ENCODE results near the gene HLA-DMA. TPM values are rescaled to one million over a fixed set of nuclear protein-coding genes. Genes with fewer than 3 reads are reported as not detected.

Gene HLA-DMA
- total and polyA plus RNA-seq, 2 of the 13 experiments (the other 11 are each of a cell fraction or from before 2014, with no cell fraction given) = 0.70 to 0.71 TPM

- TF ChIP-seq ARID3A (IDR thresholded peaks at IDR 0.05; ENCODE audit: low read depth, low read length) (no peak), MZF1 (CRISPR knock-in tag; IDR thresholded peaks at IDR 0.05; ENCODE audit: borderline replicate concordance) (no peak), HIC2 (CRISPR knock-in tag; IDR thresholded peaks at IDR 0.05; ENCODE audit: low read depth) (no peak; the same call in 1 of the 2 replicates), HDAC6 (IDR thresholded peaks at IDR 0.05; ENCODE audit: low read depth, low read length) (0 out of 2 replicates have a peak, but pooled peaks have one; percentile 56), ZMAT3 (CRISPR knock-in tag; conservative IDR thresholded peaks at IDR 0.05) (peak; percentile 36), ZNF577 (CRISPR knock-in tag; IDR thresholded peaks at IDR 0.05; ENCODE audit: borderline replicate concordance, low read depth) (no peak), FOXP1 (IDR thresholded peaks at IDR 0.05) (no peak), FOXP1 (CRISPR knock-in tag; IDR thresholded peaks at IDR 0.05) (no peak), MXD3 (CRISPR knock-in tag; IDR thresholded peaks at IDR 0.05) (no peak; the same call in 1 of the 2 replicates), NCOA5 (CRISPR knock-in tag; IDR thresholded peaks at IDR 0.05) (no peak), EHMT2 (IDR thresholded peaks at IDR 0.05; ENCODE audit: borderline replicate concordance, low read depth, low read length) (no peak), TFDP2 (CRISPR knock-in tag; IDR thresholded peaks at IDR 0.05) (no peak), REST (IDR thresholded peaks at IDR 0.05; ENCODE audit: borderline replicate concordance in 1 of 2, low read depth in 1 of 2, low read length in 2 of 2) (no peak), TRIM22 (IDR thresholded peaks at IDR 0.05) (no peak), HMGXB4 (CRISPR knock-in tag; IDR thresholded peaks at IDR 0.05; ENCODE audit: borderline replicate concordance in 1 of 2, low read depth in 1 of 2) (peak in 1 of 2 experiments; percentile 68; a peak in 1 of 4 replicates), ATF1 (CRISPR knock-in tag; IDR thresholded peaks at IDR 0.05) (no peak)
These were observed 19.7 kb upstream of the HLA-DMA start (continued) for GRCh38 chr6:32972353-32973143.
